ENCODE results near the gene TMEM47.

DNA sequence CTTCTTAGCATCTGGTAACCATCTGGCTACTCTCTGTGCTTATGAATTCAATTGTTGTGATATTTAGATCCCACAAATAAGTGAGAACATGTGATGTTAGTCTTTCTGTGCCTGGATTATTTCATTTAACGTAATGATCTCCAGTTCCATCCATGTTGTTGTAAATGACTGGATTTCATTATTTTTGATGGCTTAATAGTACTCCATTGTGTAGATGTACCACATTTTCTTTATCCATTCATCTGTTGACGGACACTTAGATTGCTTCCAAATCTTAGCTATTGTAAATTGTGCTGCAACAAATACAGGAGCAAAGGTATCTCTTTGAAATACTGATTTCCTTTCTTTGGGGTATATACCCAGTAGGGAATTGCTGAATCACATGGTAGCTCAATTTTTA is 30.0 kb upstream of the TMEM47 start:
- TF ChIP-seq, protein P1, sequence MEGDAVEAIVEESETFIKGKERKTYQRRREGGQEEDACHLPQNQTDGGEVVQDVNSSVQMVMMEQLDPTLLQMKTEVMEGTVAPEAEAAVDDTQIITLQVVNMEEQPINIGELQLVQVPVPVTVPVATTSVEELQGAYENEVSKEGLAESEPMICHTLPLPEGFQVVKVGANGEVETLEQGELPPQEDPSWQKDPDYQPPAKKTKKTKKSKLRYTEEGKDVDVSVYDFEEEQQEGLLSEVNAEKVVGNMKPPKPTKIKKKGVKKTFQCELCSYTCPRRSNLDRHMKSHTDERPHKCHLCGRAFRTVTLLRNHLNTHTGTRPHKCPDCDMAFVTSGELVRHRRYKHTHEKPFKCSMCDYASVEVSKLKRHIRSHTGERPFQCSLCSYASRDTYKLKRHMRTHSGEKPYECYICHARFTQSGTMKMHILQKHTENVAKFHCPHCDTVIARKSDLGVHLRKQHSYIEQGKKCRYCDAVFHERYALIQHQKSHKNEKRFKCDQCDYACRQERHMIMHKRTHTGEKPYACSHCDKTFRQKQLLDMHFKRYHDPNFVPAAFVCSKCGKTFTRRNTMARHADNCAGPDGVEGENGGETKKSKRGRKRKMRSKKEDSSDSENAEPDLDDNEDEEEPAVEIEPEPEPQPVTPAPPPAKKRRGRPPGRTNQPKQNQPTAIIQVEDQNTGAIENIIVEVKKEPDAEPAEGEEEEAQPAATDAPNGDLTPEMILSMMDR (optimal IDR thresholded peaks at IDR 0.05 in 1 of 3, IDR thresholded peaks at IDR 0.05 in 1 of 3, conservative IDR thresholded peaks at IDR 0.05 in 1 of 3; ENCODE audit: extremely low read depth in 1 of 3, insufficient read depth in 2 of 3, low read length in 3 of 3): no peak
- TF ChIP-seq EZH2 (IDR thresholded peaks at IDR 0.05; ENCODE audit: low read length): no peak

All from keratinocyte (primary cell).